ENCODE results near the gene SLX4.

DNA sequence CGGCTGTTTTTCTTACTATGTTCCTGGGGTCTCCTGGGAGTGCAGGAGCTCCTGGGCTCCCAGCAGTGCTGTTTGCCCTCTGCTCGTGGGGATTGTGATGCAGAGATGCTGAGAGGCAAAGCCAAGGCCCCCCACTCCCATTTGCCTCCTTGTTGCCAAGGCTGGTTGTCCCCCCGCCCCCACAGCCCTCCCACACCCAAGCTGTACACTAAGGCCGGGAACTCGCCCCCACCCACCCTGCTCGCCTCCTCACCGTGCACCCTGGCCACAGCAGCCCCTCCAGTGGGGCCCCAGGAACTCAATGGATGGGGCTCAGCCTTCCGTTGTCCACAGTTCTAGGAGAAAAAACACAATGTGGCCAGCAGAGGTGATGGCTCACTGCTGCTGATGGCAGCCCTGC is 44.4 kb downstream of the SLX4 start:
- TF ChIP-seq CTCF (IDR thresholded peaks at IDR 0.05; ENCODE audit: insufficient read depth, low read length) (no peak), POLR2AphosphoS5 (IDR thresholded peaks at IDR 0.05; ENCODE audit: low read depth) (no peak), REST (IDR thresholded peaks at IDR 0.05; ENCODE audit: insufficient replicate concordance, low read depth) (no peak), GABPA (IDR thresholded peaks at IDR 0.05; ENCODE audit: low read depth) (no peak), SPI1 (IDR thresholded peaks at IDR 0.05; ENCODE audit: borderline replicate concordance, low read depth) (no peak)

Data from HL-60 (cell line).